NCI-H1436 (cell line): ENCODE results near the gene SEC16B.

Experiments used
- DNase-seq: peaks from one replicate; lab custom pipeline; 2025; lab: John Stamatoyannopoulos, UW

SEC16B gene, protein sequence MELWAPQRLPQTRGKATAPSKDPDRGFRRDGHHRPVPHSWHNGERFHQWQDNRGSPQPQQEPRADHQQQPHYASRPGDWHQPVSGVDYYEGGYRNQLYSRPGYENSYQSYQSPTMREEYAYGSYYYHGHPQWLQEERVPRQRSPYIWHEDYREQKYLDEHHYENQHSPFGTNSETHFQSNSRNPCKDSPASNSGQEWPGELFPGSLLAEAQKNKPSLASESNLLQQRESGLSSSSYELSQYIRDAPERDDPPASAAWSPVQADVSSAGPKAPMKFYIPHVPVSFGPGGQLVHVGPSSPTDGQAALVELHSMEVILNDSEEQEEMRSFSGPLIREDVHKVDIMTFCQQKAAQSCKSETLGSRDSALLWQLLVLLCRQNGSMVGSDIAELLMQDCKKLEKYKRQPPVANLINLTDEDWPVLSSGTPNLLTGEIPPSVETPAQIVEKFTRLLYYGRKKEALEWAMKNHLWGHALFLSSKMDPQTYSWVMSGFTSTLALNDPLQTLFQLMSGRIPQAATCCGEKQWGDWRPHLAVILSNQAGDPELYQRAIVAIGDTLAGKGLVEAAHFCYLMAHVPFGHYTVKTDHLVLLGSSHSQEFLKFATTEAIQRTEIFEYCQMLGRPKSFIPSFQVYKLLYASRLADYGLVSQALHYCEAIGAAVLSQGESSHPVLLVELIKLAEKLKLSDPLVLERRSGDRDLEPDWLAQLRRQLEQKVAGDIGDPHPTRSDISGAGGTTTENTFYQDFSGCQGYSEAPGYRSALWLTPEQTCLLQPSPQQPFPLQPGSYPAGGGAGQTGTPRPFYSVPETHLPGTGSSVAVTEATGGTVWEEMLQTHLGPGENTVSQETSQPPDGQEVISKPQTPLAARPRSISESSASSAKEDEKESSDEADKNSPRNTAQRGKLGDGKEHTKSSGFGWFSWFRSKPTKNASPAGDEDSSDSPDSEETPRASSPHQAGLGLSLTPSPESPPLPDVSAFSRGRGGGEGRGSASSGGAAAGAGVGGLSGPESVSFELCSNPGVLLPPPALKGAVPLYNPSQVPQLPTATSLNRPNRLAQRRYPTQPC

DNA sequence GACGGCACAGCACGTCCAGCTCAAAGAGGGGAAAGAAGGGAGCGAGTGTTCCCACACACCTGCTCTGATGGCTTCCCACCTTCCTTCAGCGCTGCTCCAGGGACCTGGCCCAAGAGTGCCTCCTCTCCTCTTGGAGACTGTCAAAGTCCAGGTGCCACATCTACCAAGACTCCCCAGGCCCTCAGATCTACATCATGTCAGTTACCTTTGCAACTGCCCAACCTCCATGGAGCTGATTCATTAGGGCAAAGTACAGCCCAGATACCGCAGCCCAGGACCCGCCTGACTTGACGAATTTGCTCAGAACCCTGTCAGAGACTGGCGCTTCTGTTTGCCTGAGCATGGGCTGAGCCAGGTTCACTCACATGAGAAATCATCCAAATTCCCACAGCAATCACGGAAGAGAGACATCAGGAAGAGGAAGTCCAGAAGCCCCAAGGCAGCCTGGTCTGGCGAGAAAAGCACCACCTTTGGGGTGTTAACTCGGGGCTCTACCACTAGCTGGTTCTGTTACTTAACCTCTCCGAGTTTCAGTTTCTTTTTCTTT is at the start of gene SEC16B:
Gene SEC16B, minus strand, starts transcription at position 234 of the 547 bp plus-strand sequence. CDS start 2,077 bp downstream, outside the sequence.
- no peak for DNase-seq

DNA sequence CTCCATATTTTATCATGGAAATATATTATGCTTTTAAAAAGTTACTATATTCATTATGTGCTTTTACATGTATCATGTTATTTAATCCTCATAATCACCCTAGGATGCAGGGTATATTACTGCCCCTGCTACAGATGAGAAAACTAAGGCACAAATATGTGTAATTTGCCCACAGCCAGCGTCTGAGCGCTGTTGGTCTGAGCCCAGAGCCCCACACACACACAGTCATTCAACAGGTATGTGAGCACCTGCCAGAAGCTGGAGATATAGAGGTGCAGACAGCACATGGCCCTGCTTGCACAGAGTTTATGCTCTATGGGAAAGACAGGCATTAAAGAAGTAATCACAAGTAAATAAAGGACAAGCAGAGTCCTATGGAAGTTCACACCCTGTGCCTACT is 49.8 kb upstream of the SEC16B start:
- no peak for DNase-seq

DNA sequence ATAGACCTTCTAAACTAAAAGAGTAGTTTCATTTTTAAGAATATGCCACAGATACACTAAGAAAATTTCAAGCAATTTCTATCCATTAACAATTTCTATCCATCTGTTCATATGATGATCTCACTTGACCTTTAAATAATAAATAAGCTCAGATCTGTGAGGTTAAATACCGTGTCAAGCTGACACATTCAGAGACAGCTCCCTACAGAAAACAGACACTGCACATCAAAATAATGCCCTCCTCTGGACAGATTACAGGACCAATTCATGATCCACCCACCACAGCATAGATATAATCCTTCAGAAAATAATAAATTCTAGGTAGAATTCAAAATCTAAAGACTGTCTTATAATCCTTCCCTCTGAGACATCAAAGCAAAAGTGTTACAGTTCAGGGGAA is 49.4 kb upstream of the SEC16B start:
- no peak for DNase-seq

DNA sequence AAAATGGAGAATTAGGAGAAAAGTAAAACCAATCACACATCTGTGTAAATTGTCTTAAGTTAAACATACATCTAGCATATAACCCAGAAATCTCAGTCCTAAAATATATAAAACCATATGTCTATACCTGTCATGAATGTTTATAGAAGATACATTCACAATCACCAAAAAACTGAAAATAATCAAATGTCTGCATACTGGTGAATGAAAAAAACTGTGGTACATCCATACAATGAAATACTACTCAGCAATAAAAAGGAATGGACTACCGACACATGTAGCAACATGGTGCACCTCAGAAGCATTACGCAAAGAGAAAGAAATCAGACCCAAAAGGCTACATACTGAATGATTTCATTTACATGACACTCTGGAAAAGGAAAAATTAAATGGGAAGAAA is 47.7 kb upstream of the SEC16B start:
- DNase-seq, result no peak

DNA sequence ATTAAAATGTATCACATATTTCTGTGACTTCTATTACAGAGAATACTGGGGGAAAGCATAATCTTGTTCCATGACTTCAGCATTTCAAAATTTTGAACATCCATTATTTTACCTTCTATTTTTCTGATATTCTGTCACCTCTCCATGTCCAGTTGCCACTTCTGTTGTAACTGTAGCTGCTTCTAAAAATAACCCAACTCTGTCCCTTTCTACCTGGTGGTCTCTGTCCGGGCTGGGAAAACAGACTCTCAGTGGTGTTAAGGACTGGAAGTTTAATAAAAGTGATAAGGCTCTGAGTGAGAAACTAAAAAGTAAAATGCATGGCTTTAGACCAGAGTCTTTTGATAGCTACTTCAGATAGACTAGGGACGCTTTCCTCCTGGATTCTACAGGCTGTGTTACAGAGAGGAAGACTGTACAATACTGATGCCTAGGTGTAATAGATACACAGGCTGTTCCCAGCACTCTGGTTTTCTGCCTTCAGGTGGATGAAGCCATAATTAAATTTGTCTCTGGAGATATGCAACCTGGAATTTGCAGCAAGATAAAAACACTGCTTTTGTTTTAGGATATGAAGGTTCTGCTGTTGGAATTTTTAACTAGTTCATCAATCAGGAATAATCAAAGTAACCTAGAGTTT is 42.1 kb upstream of the SEC16B start:
- no peak for DNase-seq

DNA sequence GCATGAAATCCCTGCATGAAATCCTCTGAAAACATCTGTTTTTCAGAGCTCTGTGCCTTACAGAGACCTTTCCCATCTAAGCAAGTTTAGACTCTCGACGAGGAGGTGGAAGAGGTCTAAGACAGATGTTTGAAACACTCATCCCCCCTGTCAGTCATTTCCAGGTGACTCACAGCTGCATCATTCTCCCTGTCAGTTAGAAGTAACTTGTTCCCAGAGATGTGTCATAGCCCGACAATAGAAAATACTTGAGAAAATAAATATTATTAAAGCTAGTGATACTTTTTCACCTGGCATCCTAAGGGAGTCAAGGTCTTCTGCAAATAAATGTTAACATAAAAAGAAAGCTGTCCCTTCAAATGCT is 41.6 kb upstream of the SEC16B start:
- no peak for DNase-seq

DNA sequence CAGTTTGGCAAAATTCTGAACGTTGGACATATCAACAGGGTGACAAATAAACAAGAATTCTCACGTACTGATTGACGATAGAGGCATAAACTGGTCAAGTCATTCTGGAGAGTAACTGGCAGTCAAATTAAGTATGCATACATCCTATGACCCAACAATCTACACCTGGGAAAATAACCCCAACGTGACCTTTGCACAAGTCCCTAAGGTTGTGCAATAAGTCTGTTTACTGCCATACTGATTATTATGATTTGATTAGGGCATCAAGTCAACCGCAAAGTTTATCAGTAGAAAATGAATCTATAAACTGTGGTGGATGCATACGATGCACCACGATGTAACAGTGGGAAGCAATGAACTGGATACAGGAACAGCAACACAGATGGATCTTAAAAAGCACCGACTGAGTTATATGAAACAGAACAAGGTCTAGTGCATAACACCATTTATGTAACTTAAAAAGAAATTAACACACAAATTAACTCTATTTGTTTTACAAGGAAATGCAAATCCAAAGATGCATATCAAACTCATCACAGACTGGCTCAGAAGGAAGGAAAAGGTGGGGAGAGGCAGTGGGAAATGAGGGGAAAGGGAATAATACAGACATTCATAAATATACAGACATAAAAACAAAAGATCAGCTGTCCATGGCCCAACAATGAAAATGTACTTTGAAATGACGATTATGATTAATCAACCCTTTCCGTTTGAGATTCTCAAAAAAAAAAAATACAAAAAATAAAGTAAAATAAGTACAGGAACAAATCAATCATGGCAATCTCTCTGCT is 41.0 kb upstream of the SEC16B start:
- DNase-seq, result no peak

DNA sequence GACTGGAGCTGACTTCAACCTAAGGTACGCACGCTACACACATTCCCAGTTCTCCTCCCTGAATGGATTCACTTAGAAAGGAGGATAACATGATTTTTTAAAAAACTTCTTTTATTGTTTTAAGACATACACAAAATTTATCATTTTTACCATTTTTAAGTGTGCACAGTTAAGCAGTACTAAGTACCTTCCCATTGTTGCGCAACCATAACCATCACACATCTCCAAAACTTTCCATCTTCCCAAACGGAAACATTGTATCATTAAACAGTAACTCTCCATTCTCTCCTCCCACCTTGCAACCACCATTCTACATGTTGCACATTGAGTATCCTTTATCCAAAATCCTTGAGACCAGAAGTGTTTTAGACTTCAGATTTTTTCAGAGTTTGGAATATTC is 36.2 kb upstream of the SEC16B start:
- no peak for DNase-seq

DNA sequence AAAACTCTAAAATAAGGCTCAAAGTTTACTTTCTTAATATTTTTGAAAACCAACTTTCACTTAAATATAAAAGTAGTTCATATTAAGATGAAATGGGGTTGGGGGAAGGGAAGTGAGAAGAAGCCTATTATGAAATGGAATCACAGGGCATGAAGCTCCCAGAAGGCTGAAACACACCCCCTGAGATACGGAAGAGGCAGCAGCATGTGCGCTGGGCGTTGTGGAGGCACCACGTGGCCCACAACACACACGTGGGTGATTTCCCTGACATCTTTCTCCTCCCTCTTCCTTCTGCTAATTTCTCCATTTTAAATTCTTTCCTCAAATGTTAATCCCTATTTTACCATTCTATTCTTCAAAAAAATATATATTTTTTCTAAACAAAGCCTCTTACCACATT is 35.6 kb upstream of the SEC16B start:
- no peak for DNase-seq

DNA sequence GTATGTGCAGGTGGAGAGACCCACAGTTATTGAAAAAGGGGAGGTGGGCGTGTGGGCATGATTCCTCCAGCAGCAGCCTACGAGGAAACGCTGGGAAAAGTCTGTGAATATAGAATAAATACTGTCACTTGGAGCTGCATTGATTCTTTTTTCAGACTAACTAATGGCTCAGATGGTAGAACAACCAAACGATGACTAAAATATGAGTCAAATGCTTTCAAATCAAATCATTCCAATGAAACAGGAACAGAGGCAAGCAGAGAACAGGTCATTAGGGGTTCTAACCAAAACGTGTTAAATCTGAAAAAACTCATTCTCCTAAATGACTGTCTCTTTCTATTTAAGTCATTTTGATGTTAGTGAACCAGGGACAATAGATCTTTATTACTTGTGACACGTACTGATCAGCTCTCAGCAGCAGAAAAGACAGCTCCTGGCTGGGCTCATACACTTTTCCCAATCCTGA is 35.1 kb upstream of the SEC16B start:
- DNase-seq, result no peak

DNA sequence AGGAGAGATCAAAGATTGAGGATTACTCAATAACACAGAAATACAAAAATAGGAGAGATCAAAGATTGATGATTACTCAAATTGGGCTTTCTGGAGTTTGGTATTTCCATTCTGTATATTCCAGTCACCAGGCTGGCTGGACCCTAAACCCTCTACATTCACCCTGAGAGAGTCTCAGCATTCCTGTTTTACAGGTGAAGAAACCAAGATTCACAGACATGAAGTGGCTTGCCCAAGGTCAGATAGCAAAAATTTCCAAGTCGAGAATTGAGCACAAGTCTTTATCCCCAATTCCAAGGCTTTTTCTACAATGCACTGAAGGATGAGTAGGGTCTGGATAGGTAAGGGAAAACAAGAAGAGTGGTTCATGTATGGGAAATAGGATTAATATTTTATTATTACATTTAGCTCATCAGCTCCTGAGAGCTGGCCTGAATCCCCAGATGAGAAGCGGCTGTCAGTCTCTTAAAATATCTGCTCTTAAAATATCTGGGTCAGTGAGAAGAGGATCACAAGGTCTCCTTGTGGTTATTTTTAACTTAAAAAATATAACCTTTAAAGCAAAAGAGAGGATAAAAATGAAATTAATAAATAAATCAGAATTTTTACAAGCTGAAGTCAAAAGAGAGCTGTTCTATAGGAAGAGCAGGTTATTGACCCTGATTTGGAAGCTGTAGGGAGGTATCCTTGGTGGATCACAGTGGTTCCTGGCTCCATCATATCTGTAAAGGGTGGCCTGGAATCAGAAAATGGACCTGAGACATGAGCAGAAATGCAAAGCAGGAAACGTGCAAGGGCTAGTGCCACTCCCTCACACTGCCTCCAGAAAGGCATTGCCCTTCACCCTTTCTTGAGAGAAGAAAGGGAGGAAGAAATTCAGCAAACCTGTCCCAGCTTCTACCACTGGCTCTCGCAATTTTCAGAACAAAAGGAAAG is 29.1 kb upstream of the SEC16B start:
- no peak for DNase-seq

DNA sequence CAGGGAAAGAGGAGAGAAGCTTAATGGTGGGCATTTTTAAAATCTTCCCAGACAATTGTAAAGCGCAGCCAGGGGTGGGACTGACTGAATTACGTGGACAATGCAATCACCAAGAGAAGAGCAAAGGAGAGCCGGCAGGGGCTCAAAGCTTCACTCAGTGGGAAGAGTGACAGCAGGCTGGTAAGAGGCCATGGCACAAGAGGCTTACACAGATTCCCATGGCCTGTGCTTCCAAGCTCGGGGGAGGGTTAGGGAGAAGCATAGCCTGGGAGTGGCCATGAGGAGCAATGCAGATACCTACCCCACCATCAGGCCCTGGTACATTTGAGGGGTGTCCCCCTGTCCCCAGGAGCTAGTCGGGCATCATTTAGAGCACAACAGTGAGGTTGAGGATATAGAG is 27.1 kb upstream of the SEC16B start:
- no peak for DNase-seq

DNA sequence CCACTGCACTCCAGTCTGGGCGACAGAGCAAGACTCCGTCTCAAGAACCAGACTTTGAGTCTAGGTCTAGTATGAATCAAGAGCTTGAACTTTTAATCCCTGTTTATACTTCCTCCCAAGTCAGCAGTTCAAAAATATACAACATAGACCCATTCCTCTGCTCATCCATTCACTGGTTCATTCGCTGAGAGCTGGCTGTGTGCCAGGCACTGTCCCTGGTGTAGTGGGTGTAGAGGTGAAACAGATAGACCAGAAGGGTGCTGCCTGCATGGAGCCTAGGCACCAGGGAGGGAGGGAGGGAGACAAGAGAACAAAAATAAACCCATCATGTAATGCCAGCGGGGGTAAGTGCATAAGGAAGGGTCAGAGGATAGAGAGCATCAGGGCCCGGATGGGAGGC is 25.5 kb upstream of the SEC16B start:
- no peak for DNase-seq

DNA sequence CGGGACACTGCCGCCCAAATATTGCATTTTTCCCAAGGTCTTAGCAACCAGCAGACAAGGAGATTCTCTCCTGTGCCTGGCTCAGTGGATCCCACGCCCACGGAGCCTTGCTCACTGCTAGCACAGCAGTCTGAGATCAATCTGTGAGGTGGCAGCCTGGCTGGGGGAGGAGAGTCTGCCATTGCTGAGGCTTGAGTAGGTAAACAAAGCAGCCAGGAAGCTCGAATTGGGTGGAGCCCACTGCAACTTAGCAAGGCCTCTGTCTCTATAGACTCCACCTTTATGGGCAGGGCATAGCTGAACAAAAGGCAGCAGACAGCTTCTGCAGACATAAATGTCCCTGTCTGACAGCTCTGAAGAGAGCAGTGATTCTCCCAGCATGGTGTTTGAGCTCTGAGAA is 16.4 kb upstream of the SEC16B start:
- DNase-seq, result peak; percentile 43

DNA sequence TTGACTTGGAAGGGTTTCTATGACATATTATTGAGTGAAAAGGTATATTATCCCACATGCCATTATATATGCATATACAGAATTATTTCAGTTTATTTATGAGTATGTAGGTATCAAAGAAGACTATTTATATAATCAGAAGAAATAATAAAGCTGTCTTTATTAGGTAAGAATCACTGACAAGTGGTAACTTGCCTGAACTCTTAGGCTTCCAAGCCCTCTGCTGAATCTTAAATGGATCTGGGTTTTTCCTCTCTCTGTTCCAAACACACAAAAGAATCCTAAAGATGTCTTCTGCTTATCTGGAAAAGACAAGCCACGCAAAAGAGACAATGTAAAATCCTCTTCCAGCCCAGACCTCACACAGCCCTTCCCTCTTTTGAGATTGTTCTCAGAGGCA is 14.9 kb upstream of the SEC16B start:
- DNase-seq, result no peak

DNA sequence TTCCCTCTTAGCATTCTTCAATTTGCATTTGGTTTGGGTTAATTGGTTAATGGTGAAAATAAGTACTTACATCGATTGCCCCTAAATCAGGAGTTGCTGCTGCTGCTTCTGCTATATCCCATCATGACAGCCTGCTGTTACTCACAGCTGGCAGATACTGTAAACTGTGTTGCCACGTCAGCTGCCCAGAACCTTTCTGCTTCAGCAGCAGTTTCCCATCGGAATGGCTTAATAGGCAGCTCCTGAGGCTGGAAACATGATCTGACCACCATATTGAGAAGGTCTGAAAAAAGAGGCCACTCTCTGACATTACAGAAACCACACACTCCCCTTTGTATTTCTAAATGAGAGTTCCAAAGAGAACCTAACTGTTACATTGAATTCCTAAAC is 14.3 kb upstream of the SEC16B start:
- peak; percentile 7 for DNase-seq

DNA sequence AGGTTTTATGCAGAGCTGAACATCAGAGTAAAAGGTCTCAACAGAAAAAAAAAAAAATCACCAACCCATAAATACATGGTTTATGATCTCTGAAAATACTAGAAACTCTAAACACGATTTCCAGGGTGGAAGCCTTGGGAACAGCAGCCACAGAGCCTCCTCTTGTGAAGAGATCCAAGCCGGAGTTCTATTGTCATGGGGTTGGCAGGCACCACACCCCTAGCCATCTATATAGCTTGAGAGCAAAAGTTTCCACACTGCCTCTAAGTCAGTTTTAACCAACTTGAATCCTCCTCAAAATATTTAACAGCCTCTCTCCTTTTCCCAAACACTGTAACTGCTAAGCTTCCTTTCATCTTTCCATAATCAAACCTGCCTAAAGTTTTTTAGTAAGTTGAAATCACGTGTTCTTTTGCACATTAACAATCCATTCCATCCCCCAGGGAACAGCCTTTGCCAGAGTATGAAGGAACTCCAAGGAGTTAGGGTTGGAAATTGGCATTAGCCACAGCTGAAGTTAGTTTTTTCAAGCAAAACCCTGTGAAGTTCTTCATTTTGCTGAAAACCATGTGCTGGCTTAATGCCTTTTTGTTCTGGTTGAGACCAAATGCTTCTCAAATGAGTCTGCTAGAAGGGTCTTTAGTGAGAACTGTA is 13.8 kb upstream of the SEC16B start:
- no peak for DNase-seq

DNA sequence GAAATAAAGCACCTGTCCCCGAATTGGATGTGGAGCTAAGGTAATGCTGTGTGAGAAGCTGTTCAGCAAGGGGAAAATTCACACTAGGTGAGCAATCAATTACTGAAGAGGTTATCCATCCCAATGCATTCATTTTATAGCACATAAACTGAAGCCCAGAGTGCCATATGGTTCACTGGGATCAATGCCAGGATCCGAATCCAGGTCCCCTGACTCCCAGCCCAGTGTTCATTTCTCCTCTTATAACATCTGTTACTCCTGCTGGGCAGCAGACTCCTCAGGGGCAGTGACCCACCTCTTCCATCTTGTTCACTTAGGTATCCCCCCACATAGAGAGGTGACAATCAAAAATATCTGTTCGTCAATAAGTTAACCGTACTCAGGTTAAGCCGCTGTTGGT is 13.2 kb upstream of the SEC16B start:
- no peak for DNase-seq

DNA sequence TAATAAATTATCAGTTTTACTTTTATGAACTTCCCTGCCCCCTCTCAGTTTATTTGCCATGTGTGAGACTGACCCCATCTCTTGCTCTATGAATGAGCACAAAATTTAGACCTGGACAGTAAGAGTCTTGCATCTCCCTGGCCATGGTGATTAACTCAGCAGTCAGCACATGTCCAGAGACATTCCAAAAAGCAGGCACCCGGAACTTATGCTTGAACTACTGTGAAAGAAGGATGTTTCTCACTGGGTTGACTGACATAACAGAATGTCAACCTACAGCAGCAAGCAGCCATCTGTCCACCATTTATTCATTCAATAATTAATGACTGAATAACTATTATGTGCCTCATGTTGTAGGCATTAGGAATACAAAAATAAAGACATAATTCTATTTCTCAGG is 11.3 kb upstream of the SEC16B start:
- no peak for DNase-seq

DNA sequence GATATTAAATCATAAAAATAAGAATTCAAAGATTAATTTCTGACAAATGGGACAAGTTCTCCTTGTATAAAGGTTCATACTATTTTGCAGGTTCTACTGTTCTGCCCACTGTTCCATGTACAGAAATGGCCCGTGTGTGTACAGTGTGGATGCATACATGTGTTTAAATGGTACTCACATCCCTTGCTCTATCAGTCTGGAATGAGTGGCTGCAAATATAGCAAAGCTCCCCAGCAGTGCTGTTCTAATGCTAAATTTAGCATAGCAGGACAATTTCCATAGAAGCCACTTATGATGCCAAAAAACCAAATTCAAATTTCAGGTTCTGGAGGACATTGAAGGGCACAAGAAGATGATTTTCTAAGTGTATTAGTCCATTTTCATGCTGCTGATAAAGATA is 9.4 kb upstream of the SEC16B start:
- no peak for DNase-seq
